Measurements from ENCODE around the gene NFIX. TPM values are rescaled to one million over a fixed set of nuclear protein-coding genes. Genes with fewer than 3 reads are reported as not detected.

NFIX gene
- total and polyA plus RNA-seq, 12 donors = 1.3 to 72.8 (median 28.6) TPM

DNA sequence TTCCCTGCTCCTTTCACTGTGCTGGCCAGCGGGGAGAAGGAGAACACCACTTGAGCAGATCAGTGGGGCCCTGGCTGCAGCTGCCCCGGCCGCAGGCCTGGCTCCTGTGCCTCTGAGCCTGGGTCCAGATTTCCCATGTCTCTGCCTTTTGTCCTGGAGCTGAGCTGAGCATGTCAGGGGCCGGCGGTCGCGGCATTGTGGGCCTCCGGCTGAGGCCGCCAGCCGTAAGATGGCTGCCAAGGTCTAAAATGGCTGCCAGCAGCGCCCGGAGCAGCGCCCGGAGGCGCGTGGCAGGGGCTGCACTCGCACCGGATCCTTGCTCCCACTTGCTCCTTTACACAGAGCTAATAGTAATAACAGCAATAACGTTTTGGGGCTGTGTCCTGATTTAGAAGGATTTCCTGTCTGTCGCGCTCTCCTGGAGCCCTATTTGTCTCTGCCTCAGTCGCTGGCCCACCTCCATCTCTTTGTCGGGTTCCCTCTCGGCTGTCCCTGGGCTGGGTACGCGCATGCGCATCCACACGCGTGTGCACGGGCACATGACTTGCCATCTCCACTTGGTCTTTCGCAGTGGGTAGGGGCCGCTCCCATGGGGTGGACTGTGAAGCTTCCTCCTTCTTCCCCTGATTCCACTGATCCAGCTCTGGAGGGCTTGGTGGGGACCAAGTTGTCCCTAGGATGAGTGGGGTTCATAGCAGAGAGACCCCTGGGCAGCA lies 75.3 kb downstream of the NFIX start:
- H3K27me3 ChIP-seq = no peaks in the 10 kb centered on the region
- no peak for TF ChIP-seq POLR2A (IDR thresholded peaks at IDR 0.05)
- TF ChIP-seq, protein P1, sequence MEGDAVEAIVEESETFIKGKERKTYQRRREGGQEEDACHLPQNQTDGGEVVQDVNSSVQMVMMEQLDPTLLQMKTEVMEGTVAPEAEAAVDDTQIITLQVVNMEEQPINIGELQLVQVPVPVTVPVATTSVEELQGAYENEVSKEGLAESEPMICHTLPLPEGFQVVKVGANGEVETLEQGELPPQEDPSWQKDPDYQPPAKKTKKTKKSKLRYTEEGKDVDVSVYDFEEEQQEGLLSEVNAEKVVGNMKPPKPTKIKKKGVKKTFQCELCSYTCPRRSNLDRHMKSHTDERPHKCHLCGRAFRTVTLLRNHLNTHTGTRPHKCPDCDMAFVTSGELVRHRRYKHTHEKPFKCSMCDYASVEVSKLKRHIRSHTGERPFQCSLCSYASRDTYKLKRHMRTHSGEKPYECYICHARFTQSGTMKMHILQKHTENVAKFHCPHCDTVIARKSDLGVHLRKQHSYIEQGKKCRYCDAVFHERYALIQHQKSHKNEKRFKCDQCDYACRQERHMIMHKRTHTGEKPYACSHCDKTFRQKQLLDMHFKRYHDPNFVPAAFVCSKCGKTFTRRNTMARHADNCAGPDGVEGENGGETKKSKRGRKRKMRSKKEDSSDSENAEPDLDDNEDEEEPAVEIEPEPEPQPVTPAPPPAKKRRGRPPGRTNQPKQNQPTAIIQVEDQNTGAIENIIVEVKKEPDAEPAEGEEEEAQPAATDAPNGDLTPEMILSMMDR (IDR thresholded peaks at IDR 0.05) = no peak
- intact Hi-C loops (cut with DNase I) = no loop called here
- H3K36me3 ChIP-seq (replicated peaks in 1 of 2) = peaks cover 0 to 6% of the 10 kb centered on the region in 2 donors
- H3K27ac ChIP-seq = no peak overlapping the region
- DNase-seq = no peak
- no peaks in the 10 kb centered on the region for H3K9me3 ChIP-seq (replicated peaks in 1 of 3)
- no peaks in the 10 kb centered on the region for H3K4me1 ChIP-seq (replicated peaks in 1 of 2)
- WGBS, 4 donors = 89 to 94% (median 92%) methylated on average over 20 to 32 of the region's 32 CpGs
- H3K4me3 ChIP-seq = no peak overlapping the region

DNA sequence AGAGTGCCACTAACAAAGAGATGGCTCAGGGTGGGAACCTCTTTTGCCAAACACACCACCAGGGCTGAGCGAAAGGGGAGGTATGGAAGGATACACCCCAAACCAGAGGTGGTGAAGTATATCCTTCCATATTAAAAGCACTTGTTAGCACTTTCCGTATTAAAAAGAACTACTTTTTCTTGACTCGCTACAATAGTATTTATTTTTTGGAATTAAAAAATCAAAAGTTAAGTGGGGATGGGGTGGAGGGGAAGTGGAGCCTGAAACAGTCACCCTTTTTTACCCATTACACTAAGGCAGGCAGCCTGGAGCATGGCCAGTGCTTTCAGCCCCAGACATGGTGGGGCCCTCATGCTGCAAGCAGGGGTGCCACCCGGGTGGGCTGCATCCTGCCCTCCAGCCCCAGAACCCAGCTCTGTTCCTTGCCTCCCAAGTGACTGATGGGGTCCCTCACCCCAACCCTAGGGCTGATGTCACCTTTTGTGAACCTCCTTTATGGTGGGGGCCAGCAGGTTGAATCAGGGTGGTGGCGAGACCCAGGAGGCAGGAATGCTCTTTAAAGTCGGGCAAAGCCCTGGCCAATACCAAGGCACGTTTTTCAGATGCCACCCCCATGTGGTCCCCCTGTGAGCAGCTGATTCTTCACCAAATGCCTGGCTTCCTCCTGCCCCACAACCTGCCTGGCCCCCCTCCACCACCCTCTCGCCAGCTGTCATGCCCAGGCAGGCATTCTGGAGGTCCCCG lies 76.3 kb downstream of the NFIX start:
- Histone ChIP-seq H3K9me3 (replicated peaks in 1 of 3) (no peaks in the 10 kb centered on the region), H3K27me3 (no peaks in the 10 kb centered on the region), H3K4me1 (replicated peaks in 1 of 2) (no peaks in the 10 kb centered on the region), H3K27ac (no peak overlapping the region), H3K36me3 (replicated peaks in 1 of 2) (peaks cover 0 to 6% of the 10 kb centered on the region in 2 donors), H3K4me3 (no peak overlapping the region)
- 71 to 84% (median 77%) methylated on average over 8 to 9 of the region's 9 CpGs for WGBS, 4 donors
- DNase-seq = no peak
- intact Hi-C loops (cut with DNase I) = no loop called here
- TF ChIP-seq POLR2A (IDR thresholded peaks at IDR 0.05) = no peak
- TF ChIP-seq, protein P1 (IDR thresholded peaks at IDR 0.05) = no peak

DNA sequence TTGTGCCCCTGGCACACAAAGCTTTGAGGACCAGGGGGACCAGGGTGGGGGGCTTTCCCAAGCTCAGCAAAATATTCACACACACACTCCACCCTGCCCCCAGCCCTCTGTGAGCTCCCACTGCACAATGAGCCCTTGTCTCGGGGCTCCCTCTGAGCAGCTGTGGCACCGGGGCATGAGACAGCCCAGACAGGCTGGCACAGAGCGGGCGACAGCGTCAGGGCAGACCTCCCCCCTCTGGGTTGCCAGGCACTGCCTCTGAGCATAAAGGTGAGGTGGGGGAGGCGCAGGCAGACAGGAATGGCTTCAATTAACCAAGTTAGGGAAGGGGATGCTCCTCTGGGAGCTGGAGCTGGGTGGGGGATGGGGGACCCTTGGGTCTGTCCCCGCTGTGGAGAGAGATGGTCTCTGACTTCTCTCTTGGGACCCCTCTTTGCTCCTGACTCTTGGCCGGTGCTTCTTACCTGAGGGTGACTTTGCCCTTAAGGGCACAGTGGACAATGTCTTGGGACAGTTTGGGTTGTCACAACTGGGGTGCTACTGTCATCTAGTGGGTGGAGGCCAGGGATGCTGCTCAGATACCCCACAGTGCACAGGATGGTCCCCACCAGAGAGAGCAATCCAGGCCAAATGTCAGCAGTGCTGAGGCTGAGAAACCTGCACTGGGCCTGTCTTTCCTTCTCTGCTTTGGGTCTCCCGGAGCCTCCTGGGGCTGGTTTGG lies 77.1 kb downstream of the NFIX start:
- TF ChIP-seq POLR2A (IDR thresholded peaks at IDR 0.05) = no peak
- TF ChIP-seq, protein P1 (IDR thresholded peaks at IDR 0.05) = no peak
- Histone ChIP-seq H3K27ac (no peak overlapping the region), H3K36me3 (replicated peaks in 1 of 2) (peaks cover 0 to 6% of the 10 kb centered on the region in 2 donors), H3K27me3 (no peaks in the 10 kb centered on the region), H3K4me3 (no peak overlapping the region), H3K4me1 (replicated peaks in 1 of 2) (no peaks in the 10 kb centered on the region), H3K9me3 (replicated peaks in 1 of 3) (no peaks in the 10 kb centered on the region)
- 84 to 100% (median 91%) methylated on average over 3 to 9 of the region's 9 CpGs for WGBS, 4 donors
- no peak for DNase-seq
- intact Hi-C loops (cut with DNase I) = no loop called here

DNA sequence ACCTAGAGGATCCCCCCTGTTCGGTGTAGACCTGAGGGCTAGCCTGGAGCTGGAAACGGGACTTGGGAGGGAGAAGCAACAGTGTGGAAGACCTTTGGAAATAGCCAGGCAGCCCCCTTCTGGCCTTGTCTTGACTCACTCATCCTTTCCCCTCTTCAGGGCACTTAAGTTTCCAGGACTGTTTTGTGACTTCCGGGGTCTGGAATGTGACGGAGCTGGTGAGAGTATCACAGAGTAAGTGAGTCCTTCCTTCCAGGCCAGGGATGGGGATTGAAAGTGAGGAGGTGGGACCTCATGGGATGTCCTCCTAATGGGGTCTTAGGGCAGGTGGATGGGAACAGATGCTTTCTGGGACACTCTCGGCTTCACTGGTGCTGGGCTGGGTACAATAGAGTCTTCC lies 78.0 kb downstream of the NFIX start:
- no peak overlapping the region for H3K27ac ChIP-seq
- intact Hi-C loops (cut with DNase I) = no loop called here
- no peak overlapping the region for H3K4me3 ChIP-seq
- H3K9me3 ChIP-seq (replicated peaks in 1 of 3) = no peaks in the 10 kb centered on the region
- DNase-seq = no peak
- no peaks in the 10 kb centered on the region for H3K27me3 ChIP-seq
- H3K36me3 ChIP-seq (replicated peaks in 1 of 2) = peaks cover 0 to 6% of the 10 kb centered on the region in 2 donors
- no peaks in the 10 kb centered on the region for H3K4me1 ChIP-seq (replicated peaks in 1 of 2)
- 92 to 93% (median 92%) methylated on average over 4 to 5 of the region's 5 CpGs for WGBS, 4 donors
- no peak for TF ChIP-seq POLR2A (IDR thresholded peaks at IDR 0.05)
- TF ChIP-seq, protein P1 (IDR thresholded peaks at IDR 0.05) = no peak

Measured in adrenal gland (tissue), 12 donors.